Stimulated activated CD4-positive, alpha-beta T cell treated with anti-CD3 and anti-CD28 coated beads, Interleukin-2, amount 100 ng/mL, for 48 hours (primary cell): Measurements from ENCODE around the gene BMS1.
"Not testable (repeated sequence)": the region's sequence is repeated elsewhere in the genome, so short reads cannot be mapped to it uniquely, and the experiment has no call there.

Source experiments
- DNase-seq, 2 donors: peaks; one replicate each; pipeline ENCODE4 v3.0.0-alpha.2; 2020

Gene BMS1

GRCh38 chr10:42801135-42801534, 18.5 kb downstream of the BMS1 start:
- DNase-seq = no peak

- no peak for DNase-seq
These were observed 20.3 kb downstream of the BMS1 start for GRCh38 chr10:42802876-42803275.

DNA sequence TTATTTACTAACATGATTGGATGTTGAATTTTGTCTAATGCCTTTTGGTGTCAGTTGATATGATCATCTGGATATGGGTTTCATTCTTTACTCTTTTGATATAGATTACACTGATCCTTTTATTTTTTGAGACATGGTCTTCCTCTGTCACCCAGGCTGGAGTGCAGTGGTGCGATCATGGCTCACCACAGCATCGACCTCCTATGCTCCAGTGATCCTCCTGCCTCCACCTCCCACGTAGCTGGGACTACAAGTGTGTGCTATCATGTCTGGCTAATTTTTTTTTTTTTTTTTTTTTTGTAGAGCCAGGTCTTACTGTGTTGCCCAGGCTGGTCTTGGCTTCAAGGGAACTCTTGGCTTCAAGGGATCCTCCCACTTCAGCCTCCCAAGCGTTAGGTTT, 27.1 kb downstream of the BMS1 start:
- no peak for DNase-seq

DNA sequence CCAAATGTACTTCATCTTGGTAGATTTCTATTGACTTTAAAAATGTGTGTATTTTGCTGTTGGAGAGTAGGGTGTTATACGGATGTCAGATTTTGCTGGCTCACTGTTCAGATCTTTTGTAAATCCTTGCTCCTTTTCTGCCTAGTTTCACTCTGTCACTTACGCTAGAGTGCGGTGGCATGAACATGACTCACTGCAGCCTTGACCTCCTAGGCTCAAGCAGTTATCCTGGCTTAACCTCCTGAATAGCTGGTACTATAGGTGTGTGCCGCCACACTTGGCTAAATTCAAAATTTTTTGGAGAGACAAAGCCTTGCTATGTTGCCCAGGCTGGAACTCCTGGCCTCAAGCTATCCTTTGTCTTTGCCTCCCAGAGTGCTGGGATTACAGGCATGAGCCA, 29.4 kb downstream of the BMS1 start:
- no peak for DNase-seq

GRCh38 chr10:42813989-42814687, 31.5 kb downstream of the BMS1 start:
- DNase-seq = not testable (repeated sequence)

- not testable (repeated sequence) for DNase-seq
These were observed 33.7 kb downstream of the BMS1 start for GRCh38 chr10:42816334-42816733.

DNA sequence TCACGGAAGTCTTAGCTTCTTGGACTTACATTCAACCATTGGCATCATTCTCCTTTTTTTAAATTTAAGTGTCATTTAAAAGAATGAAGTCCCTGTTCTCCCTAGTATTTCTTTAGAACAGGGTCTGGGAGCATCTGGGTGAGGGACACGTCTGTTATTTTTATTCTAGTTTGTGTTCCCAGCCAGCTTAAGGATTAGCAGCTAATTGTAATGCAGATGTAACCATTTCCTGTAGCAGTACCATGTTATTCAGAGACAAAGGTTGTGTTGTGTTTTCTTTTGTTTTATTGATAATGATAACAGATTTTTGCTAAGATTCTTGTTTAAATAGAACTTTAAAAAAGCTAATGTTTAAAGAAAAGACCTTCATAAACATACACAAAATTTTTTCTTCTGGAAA, 34.3 kb downstream of the BMS1 start:
- no peak for DNase-seq

GRCh38 chr10:42817417-42817816, 34.8 kb downstream of the BMS1 start:
- not testable (repeated sequence) for DNase-seq

- DNase-seq = not testable (repeated sequence)
These were observed 44.2 kb downstream of the BMS1 start for GRCh38 chr10:42826759-42827158.

DNA sequence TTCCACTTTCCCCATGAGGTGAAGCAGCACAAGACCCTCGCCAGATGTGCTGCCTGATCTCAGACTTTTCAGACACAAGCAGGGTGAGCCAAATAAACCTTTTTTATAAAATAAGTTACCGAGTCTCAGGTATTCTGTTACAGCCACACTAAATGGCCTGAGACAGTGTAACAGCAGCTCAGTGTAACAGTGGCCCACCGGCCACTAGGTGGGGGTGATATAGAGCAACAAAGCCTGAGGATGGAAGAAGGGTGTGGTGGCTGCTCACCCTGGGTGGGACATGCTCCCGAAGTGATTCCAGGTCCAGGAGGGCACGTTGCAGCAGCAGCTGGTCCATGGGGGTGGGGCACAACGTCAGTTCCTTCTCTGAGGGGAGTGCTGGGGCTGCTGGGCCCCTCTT, 44.6 kb downstream of the BMS1 start:
- DNase-seq = no peak

GRCh38 chr10:42828391-42828790, 45.8 kb downstream of the BMS1 start:
- not testable (repeated sequence) for DNase-seq

DNA sequence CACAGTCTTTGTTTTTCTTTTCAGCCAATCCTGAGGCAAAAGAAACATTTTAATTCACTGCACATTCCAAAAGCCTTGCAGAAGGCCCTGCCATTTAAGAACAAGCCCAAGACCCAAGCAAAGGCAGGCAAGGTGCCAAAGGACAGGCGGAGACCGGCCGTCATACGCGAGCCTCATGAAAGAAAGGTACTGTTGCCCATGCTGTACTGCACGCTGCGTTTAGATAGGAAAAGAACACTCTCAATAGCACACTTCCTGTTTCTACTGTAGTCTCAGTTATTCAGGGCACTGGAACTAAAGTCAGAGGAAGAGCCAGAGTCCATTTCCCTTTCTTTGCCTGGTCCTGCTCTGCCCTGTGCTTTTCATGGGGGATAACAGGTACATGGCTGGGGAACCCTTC, 47.6 kb downstream of the BMS1 start:
- DNase-seq = no peak

- DNase-seq = no peak
These were observed 53.5 kb downstream of the BMS1 start for GRCh38 chr10:42836096-42836495.

DNA sequence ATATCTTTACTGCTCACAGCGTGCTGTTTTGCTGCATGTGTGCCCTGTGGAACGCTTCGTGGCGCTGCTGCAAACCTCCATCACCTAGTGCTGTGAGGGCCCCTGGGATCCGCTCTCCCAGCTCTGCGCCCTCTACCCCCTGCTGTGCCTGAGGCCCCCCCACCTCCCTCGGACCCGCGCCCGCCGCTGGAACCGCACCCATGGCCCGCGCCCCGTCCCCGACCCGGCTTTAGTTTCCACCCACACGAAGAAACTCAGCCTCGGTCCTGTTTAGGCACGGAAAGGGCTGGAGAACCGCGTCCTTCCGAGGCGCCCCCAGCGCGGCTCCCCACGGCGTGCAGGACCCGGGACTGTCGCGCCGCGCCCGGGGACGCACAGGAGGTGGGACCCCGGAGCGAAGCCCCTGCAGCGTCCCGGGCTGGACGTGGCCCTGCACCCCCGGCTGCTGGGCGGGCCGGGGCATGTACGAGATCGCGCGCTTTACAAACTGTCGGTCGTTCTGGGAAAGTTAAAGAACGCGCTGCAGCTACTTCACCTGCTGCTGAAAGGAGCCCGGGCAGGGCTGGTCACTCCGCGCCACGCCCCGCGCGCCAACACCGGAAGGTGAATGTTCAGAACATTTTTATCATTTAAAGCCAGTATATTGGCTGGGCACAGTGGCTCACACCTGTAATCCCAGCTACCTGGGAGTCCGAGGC, 54.3 kb downstream of the BMS1 start:
- no peak for DNase-seq

DNA sequence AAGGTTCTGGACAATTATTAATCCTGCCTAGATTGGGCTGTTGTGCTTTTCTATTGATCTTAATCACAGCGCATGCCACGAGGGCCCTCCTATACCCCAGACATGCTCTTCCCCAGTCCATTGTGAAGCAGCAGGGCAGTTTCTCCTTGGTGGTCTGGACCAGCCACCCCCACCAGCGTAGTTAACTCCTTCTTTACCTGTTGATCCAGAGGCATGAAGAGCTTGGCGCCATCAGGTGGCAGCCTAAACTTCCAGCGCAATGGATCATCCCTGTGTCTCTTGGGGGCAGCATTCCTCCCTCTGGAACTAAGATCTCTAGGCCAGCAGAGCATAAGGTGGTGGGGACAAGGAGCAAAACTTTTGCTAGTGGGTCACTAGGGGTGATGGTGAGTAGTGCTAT, 62.2 kb downstream of the BMS1 start:
- DNase-seq = not testable (repeated sequence)

DNA sequence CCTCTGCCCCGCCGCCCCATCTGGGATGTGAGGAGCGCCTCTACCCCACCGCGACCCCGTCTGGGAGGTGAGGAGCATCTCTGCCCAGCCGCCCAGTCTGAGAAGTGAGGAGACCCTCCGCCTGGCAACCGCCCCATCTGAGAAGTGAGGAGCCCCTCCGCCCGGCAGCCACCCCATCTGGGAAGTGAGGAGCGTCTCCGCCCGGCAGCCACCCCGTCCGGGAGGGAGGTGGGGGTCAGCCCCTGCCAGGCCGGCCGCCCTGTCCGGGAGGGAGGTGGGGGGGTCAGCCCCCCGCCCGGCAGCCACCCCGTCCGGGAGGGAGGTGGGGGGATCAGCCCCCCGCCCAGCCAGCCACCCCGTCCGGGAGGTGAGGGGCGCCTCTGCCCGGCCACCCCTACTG, 64.7 kb downstream of the BMS1 start:
- DNase-seq = not testable (repeated sequence)

DNA sequence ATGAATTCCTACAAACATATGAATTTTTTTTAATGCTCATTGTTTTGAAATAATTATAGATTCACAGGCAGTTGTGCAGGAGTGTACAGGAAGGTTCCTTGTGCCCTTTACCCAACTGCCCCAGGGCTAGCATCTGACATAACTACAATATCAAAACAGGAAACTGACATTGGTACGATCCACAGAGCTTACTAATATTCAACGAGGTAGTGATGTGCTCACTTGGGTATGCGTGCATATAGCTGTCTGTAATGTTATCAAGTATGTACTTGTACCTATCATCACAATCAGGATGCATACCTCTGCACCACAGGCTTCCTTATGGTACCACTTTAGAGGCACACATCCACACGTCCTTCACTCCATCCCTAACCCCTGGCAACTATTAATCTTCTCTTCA, 68.3 kb downstream of the BMS1 start:
- no peak for DNase-seq

DNA sequence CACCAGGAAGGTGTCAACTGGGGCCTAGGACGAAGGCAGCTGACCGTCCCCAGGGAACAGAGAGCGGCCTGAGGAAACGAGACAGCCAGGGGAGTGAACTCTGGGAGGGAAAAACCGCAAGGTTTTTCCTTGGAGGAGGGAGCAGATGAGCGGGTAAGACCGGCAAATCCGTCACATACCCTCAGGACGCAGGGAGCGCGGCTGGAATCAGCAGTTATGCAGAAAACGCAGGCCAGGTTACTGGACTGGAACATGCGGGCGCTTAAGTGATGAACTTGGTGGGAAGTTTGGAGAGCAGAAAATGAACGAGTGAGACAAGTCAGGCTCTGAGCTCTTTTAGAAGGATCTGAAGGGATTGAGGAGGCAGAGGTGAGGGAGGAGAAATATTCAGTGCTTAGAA, 76.7 kb downstream of the BMS1 start:
- DNase-seq = no peak

DNA sequence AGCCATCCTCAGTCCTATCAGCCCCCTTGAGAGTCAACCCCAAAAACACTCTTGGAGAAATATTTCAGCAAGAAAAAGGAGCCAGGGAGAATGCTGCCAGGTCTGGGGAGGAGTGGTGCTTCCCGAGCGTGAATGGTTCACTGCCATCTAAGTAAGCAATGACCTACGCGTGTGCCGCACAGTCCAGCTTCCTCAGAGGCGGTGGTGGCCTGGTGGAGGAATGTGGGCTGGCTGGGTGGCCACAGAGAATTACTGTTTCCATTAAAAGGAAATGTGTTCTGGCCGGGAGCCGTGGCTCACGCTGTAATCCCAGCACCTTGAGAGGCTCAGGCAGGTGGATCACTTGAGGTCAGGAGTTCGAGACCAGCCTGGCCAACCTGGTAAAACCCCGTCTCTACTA, 77.4 kb downstream of the BMS1 start:
- not testable (repeated sequence) for DNase-seq

DNA sequence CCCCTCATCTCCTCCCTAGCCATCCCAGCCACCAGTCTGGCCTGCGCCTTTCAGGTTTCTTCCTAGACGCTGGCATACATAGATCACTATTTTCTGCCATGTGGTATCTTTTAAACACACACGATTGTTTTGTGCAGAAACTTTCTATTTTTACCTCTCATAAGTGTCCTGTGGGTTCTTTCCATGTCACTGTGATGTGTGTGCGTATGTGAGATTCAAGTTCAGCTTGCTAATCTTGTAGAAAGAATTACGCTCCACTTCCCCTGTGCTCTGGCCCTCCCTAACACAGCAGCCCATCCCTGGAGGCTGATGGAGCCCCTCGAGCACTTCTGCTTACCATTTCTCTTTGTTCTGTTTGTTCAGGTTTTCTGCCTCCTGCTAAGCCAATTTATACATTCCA, 80.2 kb downstream of the BMS1 start:
- DNase-seq = not testable (repeated sequence)

DNA sequence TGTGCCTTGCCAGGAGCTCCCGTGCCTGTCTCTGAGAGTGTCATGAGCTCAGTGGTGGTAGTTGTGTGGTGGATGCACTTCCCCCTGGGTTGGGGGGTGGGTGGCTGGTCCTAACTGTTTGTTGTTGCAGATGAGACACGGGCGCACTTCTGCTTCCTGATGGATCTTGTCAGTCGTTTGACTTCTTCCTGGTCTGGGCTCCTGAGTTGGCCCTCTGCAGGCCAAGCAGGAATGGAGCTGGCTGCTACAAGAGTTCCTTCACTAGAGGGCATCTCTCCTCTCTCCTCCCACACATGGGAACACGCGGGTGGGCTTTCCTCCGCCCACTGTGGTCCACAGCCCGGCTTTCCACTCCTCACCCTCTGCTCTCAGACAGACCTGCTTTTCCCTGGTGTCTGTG, 82.0 kb downstream of the BMS1 start:
- DNase-seq = no peak

- DNase-seq = no peak
These were observed 83.1 kb downstream of the BMS1 start for GRCh38 chr10:42865716-42866114.

- peak; percentile 45 to 49 for DNase-seq
These were observed 83.8 kb downstream of the BMS1 start for GRCh38 chr10:42866115-42866995.

GRCh38 chr10:42867571-42867970, 85.0 kb downstream of the BMS1 start:
- no peak for DNase-seq
